ENCODE data around the gene DYSF. TPM values are rescaled to one million over a fixed set of nuclear protein-coding genes. Genes with fewer than 3 reads are reported as not detected.

DYSF gene
- total RNA-seq, 1 donor from 2014 or later = 112 TPM

DNA sequence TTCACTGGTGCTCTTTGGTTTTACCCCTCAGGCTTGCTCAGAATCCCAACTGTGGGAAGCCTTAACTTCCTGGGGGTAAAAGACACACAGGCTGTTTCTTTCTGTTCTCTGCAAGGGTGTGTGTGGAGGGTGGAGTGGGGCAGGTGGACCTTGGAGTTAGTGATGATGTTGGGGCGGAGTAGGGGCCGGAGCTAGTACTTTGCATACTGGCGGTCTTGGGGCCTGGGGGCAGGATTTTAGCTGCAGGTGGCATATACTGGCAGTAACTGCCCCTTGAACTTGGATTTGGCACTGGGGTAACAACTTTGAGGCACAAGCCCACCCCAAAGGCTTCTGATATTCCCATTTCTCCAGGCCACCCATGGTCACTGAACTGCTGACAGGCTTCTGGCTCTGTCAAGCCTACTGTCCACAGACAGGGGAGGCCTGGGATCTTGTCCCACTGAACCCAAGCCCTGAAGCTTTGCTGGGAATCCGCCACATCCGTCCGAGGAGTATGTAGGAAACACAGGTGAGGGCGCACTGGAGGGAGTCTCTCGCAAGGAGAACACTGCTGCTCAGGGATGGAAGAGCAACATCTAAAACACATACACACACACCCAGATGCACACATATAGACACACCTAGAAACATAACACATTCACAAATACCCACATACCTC, 258.9 kb downstream of the DYSF start:
- H3K27me3 Mint-ChIP-seq (ENCODE audit: low read depth) = no peaks in the 10 kb centered on the region
- peak; percentile 24 for DNase-seq (ENCODE audit: low spot score)
- H3K4me3 Mint-ChIP-seq (ENCODE audit: unreplicated experiment) = no peak overlapping the region
- TF ChIP-seq, protein P1, sequence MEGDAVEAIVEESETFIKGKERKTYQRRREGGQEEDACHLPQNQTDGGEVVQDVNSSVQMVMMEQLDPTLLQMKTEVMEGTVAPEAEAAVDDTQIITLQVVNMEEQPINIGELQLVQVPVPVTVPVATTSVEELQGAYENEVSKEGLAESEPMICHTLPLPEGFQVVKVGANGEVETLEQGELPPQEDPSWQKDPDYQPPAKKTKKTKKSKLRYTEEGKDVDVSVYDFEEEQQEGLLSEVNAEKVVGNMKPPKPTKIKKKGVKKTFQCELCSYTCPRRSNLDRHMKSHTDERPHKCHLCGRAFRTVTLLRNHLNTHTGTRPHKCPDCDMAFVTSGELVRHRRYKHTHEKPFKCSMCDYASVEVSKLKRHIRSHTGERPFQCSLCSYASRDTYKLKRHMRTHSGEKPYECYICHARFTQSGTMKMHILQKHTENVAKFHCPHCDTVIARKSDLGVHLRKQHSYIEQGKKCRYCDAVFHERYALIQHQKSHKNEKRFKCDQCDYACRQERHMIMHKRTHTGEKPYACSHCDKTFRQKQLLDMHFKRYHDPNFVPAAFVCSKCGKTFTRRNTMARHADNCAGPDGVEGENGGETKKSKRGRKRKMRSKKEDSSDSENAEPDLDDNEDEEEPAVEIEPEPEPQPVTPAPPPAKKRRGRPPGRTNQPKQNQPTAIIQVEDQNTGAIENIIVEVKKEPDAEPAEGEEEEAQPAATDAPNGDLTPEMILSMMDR (IDR thresholded peaks at IDR 0.05) = no peak
- H3K27ac Mint-ChIP-seq (ENCODE audit: unreplicated experiment) = no peak overlapping the region
- H3K36me3 Mint-ChIP-seq (ENCODE audit: low read depth) = no peaks in the 10 kb centered on the region
- H3K9me3 Mint-ChIP-seq (ENCODE audit: low read depth) = no peaks in the 10 kb centered on the region
- H3K4me1 Mint-ChIP-seq (ENCODE audit: low read depth) = peaks cover 13% of the 10 kb centered on the region

DNA sequence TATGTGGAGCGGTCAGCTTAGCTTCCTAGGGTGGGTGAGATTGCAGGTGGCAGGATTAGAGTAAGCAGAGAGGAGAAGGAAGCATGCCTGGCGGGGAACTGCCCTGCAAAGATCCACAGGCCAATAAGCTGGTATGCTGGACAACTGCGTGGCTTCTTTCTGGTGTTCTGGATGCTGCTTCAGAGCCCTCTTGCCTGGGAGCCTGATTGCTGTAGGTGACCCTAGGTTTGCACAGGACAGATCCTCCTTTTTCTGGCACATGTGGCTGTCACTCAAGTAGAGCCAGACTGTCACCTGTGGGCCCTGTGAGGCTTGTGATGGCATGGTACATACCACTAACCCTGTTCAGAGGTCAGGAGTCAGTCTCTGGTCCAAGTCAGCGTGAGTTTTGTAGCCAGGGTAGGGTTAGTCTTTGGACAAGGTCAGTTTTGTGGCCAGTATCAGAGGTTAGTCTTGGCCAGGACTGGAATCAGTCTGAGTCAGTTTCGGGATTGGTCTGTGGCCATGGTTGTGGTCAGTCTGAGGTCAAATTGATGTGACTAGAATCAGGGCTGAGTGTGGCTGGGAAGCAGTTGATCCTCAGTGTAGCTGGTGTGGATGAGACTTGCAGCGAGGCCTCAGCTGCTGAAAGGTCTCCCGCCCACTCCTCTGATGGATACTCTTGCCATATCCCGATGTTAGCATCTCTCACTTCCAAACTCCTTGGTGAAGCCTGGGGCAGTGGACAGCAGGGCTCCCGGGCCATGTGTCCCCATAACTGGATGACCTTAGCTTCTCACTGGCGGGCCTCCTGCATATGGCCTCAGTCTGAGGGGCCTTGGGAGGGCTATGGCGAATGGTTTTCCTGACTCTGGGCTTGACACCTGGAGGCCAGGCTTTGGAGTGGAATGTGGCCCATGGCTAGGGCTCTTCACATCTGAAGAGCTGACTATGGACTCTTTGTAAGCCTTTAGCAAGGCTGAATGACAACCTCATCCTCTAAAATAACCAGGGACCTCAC, 260.5 kb downstream of the DYSF start:
- no peaks in the 10 kb centered on the region for H3K27me3 Mint-ChIP-seq (ENCODE audit: low read depth)
- H3K4me1 Mint-ChIP-seq (ENCODE audit: low read depth) = peaks cover 13% of the 10 kb centered on the region
- H3K27ac Mint-ChIP-seq (ENCODE audit: unreplicated experiment) = no peak overlapping the region
- peak; percentile 44 for DNase-seq (ENCODE audit: low spot score)
- TF ChIP-seq, protein P1 (IDR thresholded peaks at IDR 0.05) = no peak
- no peaks in the 10 kb centered on the region for H3K9me3 Mint-ChIP-seq (ENCODE audit: low read depth)
- no peaks in the 10 kb centered on the region for H3K36me3 Mint-ChIP-seq (ENCODE audit: low read depth)
- H3K4me3 Mint-ChIP-seq (ENCODE audit: unreplicated experiment) = no peak overlapping the region

DNA sequence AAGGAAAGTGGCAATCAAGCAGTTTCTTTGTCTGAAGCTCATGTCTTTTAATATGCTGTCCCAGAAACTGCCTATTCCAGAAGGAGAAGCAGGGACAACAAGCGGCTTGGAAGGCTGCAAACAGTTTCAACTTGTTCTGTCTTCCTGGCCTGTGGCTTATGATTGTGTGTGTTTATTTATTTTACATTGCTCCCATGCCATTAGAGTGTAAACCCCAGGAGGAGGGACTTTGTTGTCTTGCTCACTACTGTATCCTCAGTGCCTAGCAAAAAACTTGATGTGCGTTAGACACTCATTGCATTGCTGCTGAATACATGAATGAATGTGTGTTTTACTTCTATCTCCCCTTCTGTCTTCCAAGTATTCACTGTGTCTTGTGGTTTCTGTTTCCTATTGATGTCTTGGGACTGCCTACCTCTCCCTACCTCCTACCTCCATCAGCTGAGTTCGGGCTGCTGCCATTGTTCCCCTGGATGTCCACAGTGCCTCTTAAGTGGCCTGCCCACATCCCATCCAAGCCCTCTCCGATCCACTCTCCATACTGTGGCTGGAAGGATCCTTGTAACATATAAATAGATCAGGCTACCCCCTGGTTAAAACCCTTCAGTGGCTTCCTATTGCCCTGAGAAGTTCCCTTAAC, 261.4 kb downstream of the DYSF start:
- H3K27ac Mint-ChIP-seq (ENCODE audit: unreplicated experiment) = no peak overlapping the region
- no peak overlapping the region for H3K4me3 Mint-ChIP-seq (ENCODE audit: unreplicated experiment)
- no peaks in the 10 kb centered on the region for H3K27me3 Mint-ChIP-seq (ENCODE audit: low read depth)
- DNase-seq (ENCODE audit: low spot score) = no peak
- no peaks in the 10 kb centered on the region for H3K9me3 Mint-ChIP-seq (ENCODE audit: low read depth)
- TF ChIP-seq, protein P1 (IDR thresholded peaks at IDR 0.05) = no peak
- no peaks in the 10 kb centered on the region for H3K36me3 Mint-ChIP-seq (ENCODE audit: low read depth)
- H3K4me1 Mint-ChIP-seq (ENCODE audit: low read depth) = peaks cover 13% of the 10 kb centered on the region

DNA sequence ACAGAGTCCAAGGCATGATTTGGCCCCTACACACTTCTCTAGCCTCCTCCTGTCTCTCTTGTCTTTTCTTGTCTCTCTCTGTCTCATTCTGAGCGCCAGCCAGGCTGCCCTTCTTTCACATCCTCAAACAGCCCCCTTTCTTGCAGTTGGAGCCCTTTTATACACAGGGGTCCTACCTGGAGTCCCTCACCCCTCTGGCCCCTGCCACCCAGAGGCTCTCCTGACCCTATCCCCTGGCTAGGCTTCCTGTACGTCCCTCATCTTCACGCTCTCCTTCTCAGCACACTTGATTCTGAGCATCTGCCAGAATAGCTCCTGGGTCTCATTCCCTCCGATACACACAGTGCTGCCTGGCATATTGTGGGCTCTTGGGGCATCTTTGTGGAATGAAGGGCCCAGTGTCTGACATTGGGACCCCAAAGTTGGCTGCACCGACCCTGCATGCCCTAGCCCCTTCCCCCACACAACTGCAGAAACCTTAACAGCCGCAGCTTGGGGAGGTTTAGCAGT, 261.9 kb downstream of the DYSF start:
- Mint-ChIP-seq H3K27ac (ENCODE audit: unreplicated experiment) (no peak overlapping the region), H3K36me3 (ENCODE audit: low read depth) (no peaks in the 10 kb centered on the region), H3K4me1 (ENCODE audit: low read depth) (peaks cover 13% of the 10 kb centered on the region), H3K27me3 (ENCODE audit: low read depth) (no peaks in the 10 kb centered on the region), H3K9me3 (ENCODE audit: low read depth) (no peaks in the 10 kb centered on the region), H3K4me3 (ENCODE audit: unreplicated experiment) (no peak overlapping the region)
- peak; percentile 28 for DNase-seq (ENCODE audit: low spot score)
- TF ChIP-seq, protein P1 (IDR thresholded peaks at IDR 0.05) = no peak
